Heart left ventricle (tissue), 16 donors: ENCODE data around the gene NFIA. TPM values are rescaled to one million over a fixed set of nuclear protein-coding genes. Genes with fewer than 3 reads are reported as not detected.

ENCODE experiments used
- ATAC-seq, 4 donors: fragments of 200-7000 bp; cut with Tn5 transposase; one replicate each; pipeline ENCODE4 v1.9.1; 2020 to 2022; ENCODE audit warnings: moderate library complexity in 4 of 4, mild to moderate bottlenecking in 3 of 4, moderate number of reproducible peaks in 1 of 4
- DNase-seq, 5 donors: peaks; one replicate each; pipeline ENCODE4 v3.0.0-alpha.2; 2020
- H3K27ac ChIP-seq, 12 donors: fragments of 200-600 bp; sonication (generic) in 4 of 12; one replicate each; pipeline versions ENCODE4 v1.5.0 to v1.8.0; 2016 to 2022; ENCODE audit warnings: mild to moderate bottlenecking in 2 of 12
- H3K27me3 ChIP-seq, 9 donors: fragments of 200-600 bp; sonication (generic) in 2 of 9; one replicate each; pipeline versions ENCODE4 v1.5.1 to v1.8.0; 2016 to 2022; ENCODE audit warnings: mild to moderate bottlenecking in 3 of 9
- H3K36me3 ChIP-seq, 9 donors: fragments of 200-600 bp; sonication (generic) in 2 of 9; one replicate each; pipeline versions ENCODE4 v1.5.0 to v1.8.0; 2018 to 2022; ENCODE audit warnings: mild to moderate bottlenecking in 2 of 9
- H3K4me1 ChIP-seq, 12 donors: fragments of 200-600 bp; sonication (generic) in 4 of 12; one replicate each; pipeline versions ENCODE4 v1.5.0 to v1.8.0; 2016 to 2022; ENCODE audit warnings: mild to moderate bottlenecking in 3 of 12
- H3K4me3 ChIP-seq, 12 donors: fragments of 200-600 bp; sonication (generic) in 4 of 12; one replicate each; pipeline versions ENCODE4 v1.5.0 to v1.8.0; 2017 to 2022; ENCODE audit warnings: mild to moderate bottlenecking in 9 of 12, moderate library complexity in 4 of 12
- H3K9me3 ChIP-seq, 12 donors: fragments of 200-600 bp; sonication (generic) in 4 of 12; one replicate each; pipeline versions ENCODE4 v1.5.0 to v1.8.0; 2016 to 2022; ENCODE audit warnings: mild to moderate bottlenecking in 1 of 12
- CTCF ChIP-seq, 12 donors: fragments of 200-600 bp; sonication (generic) in 4 of 12; IDR thresholded peaks; one replicate each; pipeline versions ENCODE4 v1.5.0 to v1.8.0; 2018 to 2022; ENCODE audit warnings: antibody characterized with exemption in 12 of 12, mild to moderate bottlenecking in 5 of 12
- POLR2A ChIP-seq, 2 donors: fragments of 450-650 bp; IDR thresholded peaks; one replicate each; pipeline ENCODE4 v1.6.1; 2017; ENCODE audit warnings: antibody characterized with exemption in 2 of 2, mild to moderate bottlenecking in 2 of 2, moderate library complexity in 2 of 2
- WGBS, 4 donors: extraction: QIAGEN DNeasy Blood & Tissue Kit in 2 of 4; methylation state at CpG; one replicate each; pipeline versions ENCODE4 v1.1.5 to v1.1.7; 2013 to 2018; 5-methylcytosine and 5-hydroxymethylcytosine counted together
- intact Hi-C, 10 donors: fragments of 100-400 bp; cut with DNase I; formaldehyde crosslinking; loops; one replicate each; pipeline versions ENCODE4 v1.11.1 to v1.14.2; 2022
- polyA plus RNA-seq, 2 donors: library from polyadenylated mRNA; stranded (reverse); fragments of 200-250 nt; gene quantifications; one replicate each; pipeline ENCODE4 v1.2.3, GENCODE V29; 2013
- total RNA-seq, 9 donors: library from RNA; depleted of rRNA in 2 of 9; stranded (reverse); fragments of >200 nt in 2 of 9; fragmentation: NEBNext Ultra II Directional in 3 of 9; extraction: Animal tissue kit (Norgen Biotek cat#: 25700) in 3 of 9; gene quantifications; one replicate each; pipeline versions ENCODE4 v1.1.0 to v1.2.4, GENCODE V29; 2016 to 2023
- donor health status: ischemic (EF 13 %, LVEDD 7.1; RV severe dilation, severe dysfunction).
- donor health status: healthy with polysubstance abuse.
- donor health status: DM: no; HTN: yes; CAD: no.
- donor health status: DM: no; HTN: no; CAD: no.
- donor health status: ischemic (EF 25% LVEDD 6.9; RV normal size, moderate dysfunction).
- donor health status: ischemic (EF 25% LVEDD 5.7; RV mildly dilated, moderate dysfunction).
- donor health status: healthy.
- donor health status: DM: yes; HTN: yes; CAD: no.
- donor health status: ischemic (EF 35%, LVEDD 5.7; RV mildly dilated, moderate dysfunction).
- donor health status: nonischemic (EF 11% LVEDD 7.7; RV severe dilation, severe dysfunction).
- donor health status: DM: yes; HTN: yes; CAD: no.
- donor health status: PGD.
- donor health status: ischemic (EF 29% LVEDD 5.4; RV normal size, mild dysfunction).
- donor health status: nonischemic (EF 23%, LVEDD 6.1; RV moderate dilation, normal function).

The NFIA gene
- total and polyA plus RNA-seq, 11 donors, result 12.7 to 121 (median 96.5) TPM

- peaks cover 15 to 80% (median 57%) of the 10 kb centered on the region in 12 donors for H3K4me1 ChIP-seq
- peak overlapping the region in 3 of 12 donors; percentile 0 to 6 (median 2) for H3K4me3 ChIP-seq
Observed at GRCh38 chr1:61116421-61116820, 34.1 kb downstream of the NFIA start.

GRCh38 chr1:61117283-61117682, 34.9 kb downstream of the NFIA start:
- Histone ChIP-seq H3K4me3 (no peak overlapping the region), H3K27me3 (no peaks in the 10 kb centered on the region), H3K36me3 (no peaks in the 10 kb centered on the region), H3K9me3 (no peaks in the 10 kb centered on the region), H3K27ac (peak overlapping the region in 11 of 12 donors; percentile 27 to 72 (median 56)), H3K4me1 (peaks cover 15 to 80% (median 60%) of the 10 kb centered on the region in 12 donors)
- intact Hi-C loops, result loop anchor here in 2 of 10 donors (5.0 kb wide), 1 partner anchor 35 kb away; the partner anchor contains the start of gene NFIA (in 2 of the 2)
- 93 to 96% (median 95%) methylated on average over 2 of the region's 2 CpGs for WGBS, 4 donors
- DNase-seq (no peak), ATAC-seq (no peak)
- TF ChIP-seq POLR2A (IDR thresholded peaks at IDR 0.05), result no peak

More at GRCh38 chr1:61116421-61116820, 34.1 kb downstream of the NFIA start:
- H3K9me3 ChIP-seq, result no peaks in the 10 kb centered on the region
- ATAC-seq (peak in 2 of 4 donors; percentile 39 to 59), DNase-seq (no peak)
- TF ChIP-seq CTCF (IDR thresholded peaks at IDR 0.05) (no peak), POLR2A (IDR thresholded peaks at IDR 0.05) (peak in 1 of 2 donors; percentile 27)
- 14 to 19% (median 18%) methylated on average over 6 of the region's 6 CpGs for WGBS, 4 donors
- intact Hi-C loops, result loop anchor here in 2 of 10 donors (5.0 kb wide), 1 partner anchor 34 kb away; the partner anchor contains the start of gene NFIA (in 2 of the 2)
- H3K27me3 ChIP-seq, result no peaks in the 10 kb centered on the region
- peak overlapping the region in 11 of 12 donors; percentile 27 to 72 (median 56) for H3K27ac ChIP-seq
- H3K36me3 ChIP-seq, result no peaks in the 10 kb centered on the region

GRCh38 chr1:61119085-61119484, 36.7 kb downstream of the NFIA start:
- H3K4me1 ChIP-seq, result peaks cover 15 to 93% (median 72%) of the 10 kb centered on the region in 12 donors
- peak overlapping the region in 8 of 12 donors; percentile 4 to 76 (median 42) for H3K27ac ChIP-seq
- no peaks in the 10 kb centered on the region for H3K36me3 ChIP-seq
- 26 to 42% (median 31%) methylated on average over 3 of the region's 3 CpGs for WGBS, 4 donors
- ATAC-seq (no peak), DNase-seq (no peak)
- no peaks in the 10 kb centered on the region for H3K27me3 ChIP-seq
- intact Hi-C loops, result loop anchor here in 2 of 10 donors (5.0 kb wide), 1 partner anchor 37 kb away; the partner anchor contains the start of gene NFIA (in 2 of the 2)
- peak in 1 of 12 donors; percentile 2 for TF ChIP-seq CTCF (IDR thresholded peaks at IDR 0.05)
- TF ChIP-seq POLR2A (IDR thresholded peaks at IDR 0.05), result no peak
- no peaks in the 10 kb centered on the region for H3K9me3 ChIP-seq
- no peak overlapping the region for H3K4me3 ChIP-seq

- intact Hi-C loops, result loop anchor here in 4 of 10 donors (2.0 to 10.0 kb wide), 3 partner anchors 38 to 54 kb away; partner anchors contain the start of gene NFIA (in 3 of the 4)
- no peak for ATAC-seq
Observed at GRCh38 chr1:61120246-61120840, 38.0 kb downstream of the NFIA start.

More at GRCh38 chr1:61120246-61120840, 38.0 kb downstream of the NFIA start:
- H3K4me3 ChIP-seq, result peak overlapping the region in 9 of 12 donors; percentile 20 to 45 (median 27)
- WGBS, 4 donors, result 8 to 12% (median 10%) methylated on average over 5 of the region's 5 CpGs
- TF ChIP-seq CTCF (IDR thresholded peaks at IDR 0.05) (no peak), POLR2A (IDR thresholded peaks at IDR 0.05) (no peak)
- H3K27me3 ChIP-seq, result no peaks in the 10 kb centered on the region
- DNase-seq, result no peak
- H3K27ac ChIP-seq, result peak overlapping the region; percentile 24 to 78 (median 70)
- peaks cover 15 to 95% (median 72%) of the 10 kb centered on the region in 12 donors for H3K4me1 ChIP-seq
- no peaks in the 10 kb centered on the region for H3K36me3 ChIP-seq
- H3K9me3 ChIP-seq, result no peaks in the 10 kb centered on the region
